ENCODE data around the gene TWF1.

Gene TWF1

DNA sequence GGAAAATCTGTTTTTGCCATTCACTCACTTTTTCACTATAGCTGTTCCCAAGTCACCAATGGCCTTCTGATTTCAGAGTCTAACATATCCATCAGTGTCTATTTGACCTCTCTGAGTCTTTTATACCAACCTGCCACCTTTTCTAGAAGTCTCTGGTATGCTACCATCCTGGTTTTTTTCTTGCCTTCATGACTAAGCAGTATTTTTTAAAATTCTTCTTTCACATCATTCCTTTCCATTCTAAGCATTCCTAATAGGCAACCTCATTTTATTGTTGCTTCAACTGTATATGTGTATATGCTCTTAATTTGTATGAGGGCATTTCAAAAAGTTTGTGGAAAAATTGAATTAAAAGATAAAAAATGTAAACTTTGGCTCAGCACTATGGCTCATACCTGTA, 42.3 kb downstream of the TWF1 start:
- TF ChIP-seq GATA3 (IDR thresholded peaks at IDR 0.05; ENCODE audit: low read depth, low read length) (no peak), GATA2 (IDR thresholded peaks at IDR 0.05; ENCODE audit: low read depth, low read length) (no peak)

DNA sequence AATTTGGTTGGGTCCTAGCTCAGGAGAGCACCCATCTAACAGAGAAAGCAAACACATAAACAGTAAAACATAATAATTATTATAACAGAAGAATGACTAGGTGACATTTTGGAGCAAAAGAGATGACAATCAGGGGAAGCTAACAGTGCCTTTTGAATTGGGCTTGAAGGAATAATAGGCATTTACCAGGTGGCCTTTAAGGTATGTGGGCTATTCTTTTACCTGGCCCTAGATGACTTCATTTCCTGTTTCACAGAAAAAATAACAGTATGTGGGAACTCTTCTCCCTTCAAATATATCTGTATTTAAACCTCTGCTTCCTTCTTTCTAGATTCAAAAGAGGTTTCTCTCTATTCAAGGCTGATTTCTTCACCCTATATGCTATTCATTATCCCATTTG, 43.5 kb downstream of the TWF1 start:
- no peak for TF ChIP-seq GATA2 (IDR thresholded peaks at IDR 0.05; ENCODE audit: low read depth, low read length)
- no peak for TF ChIP-seq GATA3 (IDR thresholded peaks at IDR 0.05; ENCODE audit: low read depth, low read length)

DNA sequence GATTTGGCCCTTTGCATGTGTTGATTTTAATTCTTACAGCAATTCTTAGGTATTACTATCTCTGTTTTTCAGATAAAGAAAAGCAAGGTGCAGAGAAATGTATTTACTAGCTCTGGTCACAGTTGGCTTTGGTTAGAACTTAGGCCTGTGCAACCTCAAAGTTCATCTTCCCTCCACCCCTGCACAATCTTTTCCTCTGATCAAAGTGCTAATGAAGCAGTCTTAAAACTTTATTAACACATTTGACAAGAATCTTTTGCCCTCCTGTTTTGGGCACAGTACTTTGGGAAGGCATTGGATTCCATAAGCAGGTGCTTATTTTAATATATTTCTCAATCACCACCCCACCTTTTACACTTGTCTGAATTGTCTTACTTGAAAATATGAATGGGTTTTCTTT, 44.6 kb downstream of the TWF1 start:
- no peak for TF ChIP-seq GATA3 (IDR thresholded peaks at IDR 0.05; ENCODE audit: low read depth, low read length)

DNA sequence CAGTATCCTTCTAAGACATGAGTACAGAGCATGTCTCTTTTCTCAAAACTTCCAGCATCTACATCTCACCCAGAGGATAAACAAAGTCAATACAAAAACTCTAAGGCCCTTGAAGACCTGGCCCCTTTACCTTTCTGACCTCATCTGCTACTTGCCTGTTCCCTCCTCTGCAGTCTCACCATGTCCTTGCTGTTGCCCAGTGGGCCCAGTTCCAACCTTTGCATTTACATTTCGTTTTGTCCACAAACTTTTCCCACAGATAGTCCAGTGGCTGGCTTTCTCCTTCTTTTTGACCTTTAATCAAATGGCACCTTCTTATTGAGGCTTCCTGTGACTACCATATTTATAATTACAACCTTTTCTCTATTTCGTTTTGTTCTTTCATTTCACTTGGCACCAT, 45.7 kb downstream of the TWF1 start:
- TF ChIP-seq GATA2 (IDR thresholded peaks at IDR 0.05; ENCODE audit: low read depth, low read length) (no peak), GATA3 (IDR thresholded peaks at IDR 0.05; ENCODE audit: low read depth, low read length) (no peak)

DNA sequence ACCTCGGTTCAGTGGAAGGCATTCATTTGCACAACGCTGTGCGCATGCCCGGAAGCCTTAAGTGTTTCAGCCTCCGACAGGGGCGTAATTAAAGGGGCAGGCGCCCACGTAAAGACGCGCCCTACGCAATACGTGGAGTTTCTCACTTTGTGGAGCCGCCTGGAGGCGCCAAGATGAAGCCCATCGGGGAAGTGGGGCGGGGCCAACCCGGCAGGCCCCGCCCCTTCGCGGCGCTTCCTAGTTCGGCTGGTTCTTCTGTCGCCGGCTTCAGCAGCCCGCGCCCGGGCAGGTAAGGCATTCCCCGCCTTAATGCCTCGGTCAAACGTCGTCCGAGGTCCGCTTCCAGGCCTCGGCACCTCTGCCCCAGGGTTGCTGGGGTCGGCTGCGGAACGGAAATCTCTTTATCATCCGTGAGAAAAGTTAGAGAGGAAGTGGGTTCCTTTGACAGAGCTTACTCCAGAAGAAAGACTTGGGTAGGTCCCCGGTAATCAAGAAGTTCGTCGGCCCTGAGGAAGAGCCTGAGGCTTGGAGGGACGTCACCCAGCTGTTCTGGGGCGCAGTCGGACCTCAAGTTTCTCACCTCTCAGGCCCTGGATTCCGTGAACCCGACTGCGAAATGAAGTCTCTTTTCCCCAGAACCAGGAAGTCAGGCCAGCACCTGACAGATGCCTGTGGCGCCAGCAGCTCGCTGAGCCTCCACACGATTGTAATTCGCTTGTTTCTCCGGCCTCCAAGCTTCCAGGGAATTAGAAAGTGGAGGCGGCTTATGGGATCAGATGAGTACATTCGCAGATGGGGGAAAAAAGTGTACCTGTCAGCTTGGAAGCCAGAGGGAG, 47.2 kb downstream of the TWF1 start, which contains the start of the genes IRAK4 and PUS7L:
TSS of gene IRAK4 (plus strand) at position 224 of the 836 bp plus-strand sequence. CDS start 9,161 bp downstream, outside the sequence.
TSS of gene PUS7L (minus strand) at position 63 of the 836 bp plus-strand sequence. CDS start 3,545 bp downstream, outside the sequence.
- TF ChIP-seq GATA2 (IDR thresholded peaks at IDR 0.05; ENCODE audit: low read depth, low read length) (no peak), GATA3 (IDR thresholded peaks at IDR 0.05; ENCODE audit: low read depth, low read length) (no peak)

DNA sequence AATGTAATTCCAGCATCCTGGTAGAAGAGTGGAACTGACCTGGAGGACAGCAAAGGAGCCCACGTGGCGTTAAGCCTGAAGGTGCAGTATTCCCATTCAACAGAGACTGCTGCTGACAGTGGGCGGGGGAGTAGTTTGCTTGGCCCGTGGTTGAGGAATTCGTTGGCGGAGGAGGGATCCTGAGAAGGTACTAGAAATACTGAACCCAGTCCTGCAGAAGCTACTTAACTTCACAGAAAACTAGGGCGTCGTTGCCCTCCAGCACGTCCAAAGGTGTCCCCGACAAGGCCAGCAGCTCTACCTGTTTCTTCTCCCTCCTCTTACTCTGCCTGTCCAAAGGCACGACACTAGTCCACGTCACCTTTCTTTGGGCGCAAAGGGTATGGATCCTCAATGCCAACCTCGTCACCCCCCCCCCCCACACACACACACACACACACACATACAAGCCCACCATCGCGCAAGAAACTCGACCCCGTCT, 47.8 kb downstream of the TWF1 start:
- TF ChIP-seq GATA2 (IDR thresholded peaks at IDR 0.05; ENCODE audit: low read depth, low read length) (no peak), GATA3 (IDR thresholded peaks at IDR 0.05; ENCODE audit: low read depth, low read length) (no peak)

DNA sequence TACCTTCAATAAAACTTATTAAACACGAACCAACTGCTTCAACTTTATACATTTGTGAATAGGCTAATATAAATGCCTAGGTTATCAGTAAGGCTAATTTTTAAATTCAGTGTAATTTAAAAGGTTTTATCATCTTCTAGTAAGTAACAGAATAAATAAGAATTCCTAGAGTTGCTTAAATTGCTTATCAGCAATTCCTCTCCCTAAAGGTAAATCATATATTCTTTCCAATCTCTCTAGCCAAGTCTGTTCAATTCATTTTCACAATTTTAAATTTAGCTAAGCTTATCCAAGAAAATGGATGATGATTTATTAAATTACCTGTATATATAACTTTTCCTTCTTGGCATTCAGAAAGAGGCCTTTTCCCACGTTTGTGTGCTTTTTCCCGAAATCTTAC, 52.1 kb downstream of the TWF1 start:
- TF ChIP-seq GATA2 (IDR thresholded peaks at IDR 0.05; ENCODE audit: low read depth, low read length) = no peak
- no peak for TF ChIP-seq GATA3 (IDR thresholded peaks at IDR 0.05; ENCODE audit: low read depth, low read length)

DNA sequence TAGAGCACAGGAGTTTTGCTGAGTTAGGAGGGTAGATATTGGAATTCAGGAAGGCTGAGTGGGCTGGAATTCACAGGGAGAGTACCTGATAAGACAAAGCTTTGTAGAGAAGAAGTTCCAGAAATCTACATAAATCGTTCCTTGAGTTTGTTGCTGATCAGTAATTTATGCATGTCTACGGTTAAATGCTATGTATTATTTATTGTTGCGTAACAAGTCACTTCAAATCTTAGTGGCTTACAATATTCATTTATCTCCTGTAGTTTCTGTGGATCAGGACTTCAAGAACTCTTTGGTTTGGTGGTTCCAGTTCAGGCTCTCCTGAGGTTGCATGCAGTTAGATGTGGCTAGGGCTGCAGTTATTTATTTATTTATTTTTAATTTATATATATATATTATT, 55.3 kb downstream of the TWF1 start:
- TF ChIP-seq GATA3 (IDR thresholded peaks at IDR 0.05; ENCODE audit: low read depth, low read length) = no peak
- no peak for TF ChIP-seq GATA2 (IDR thresholded peaks at IDR 0.05; ENCODE audit: low read depth, low read length)

DNA sequence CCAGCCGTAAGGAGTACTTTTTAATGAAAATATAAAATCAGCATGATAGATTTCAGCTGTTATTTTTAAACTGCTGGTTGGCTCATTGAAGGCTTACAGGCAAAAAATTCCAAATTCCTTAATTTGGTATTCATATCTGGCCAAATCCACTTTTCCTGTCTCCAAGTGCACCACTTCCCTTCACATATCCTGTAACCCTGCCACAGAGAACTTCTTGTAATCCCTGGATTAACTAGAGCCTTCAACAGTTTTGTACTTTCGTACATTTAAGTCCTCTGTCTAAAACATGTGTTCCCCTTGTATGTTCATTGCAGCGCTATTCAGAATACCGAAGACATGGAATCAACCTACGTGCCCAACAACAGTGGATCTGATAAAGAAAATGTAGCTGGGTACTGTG, 57.1 kb downstream of the TWF1 start:
- TF ChIP-seq GATA3 (IDR thresholded peaks at IDR 0.05; ENCODE audit: low read depth, low read length) (no peak), GATA2 (IDR thresholded peaks at IDR 0.05; ENCODE audit: low read depth, low read length) (no peak)

DNA sequence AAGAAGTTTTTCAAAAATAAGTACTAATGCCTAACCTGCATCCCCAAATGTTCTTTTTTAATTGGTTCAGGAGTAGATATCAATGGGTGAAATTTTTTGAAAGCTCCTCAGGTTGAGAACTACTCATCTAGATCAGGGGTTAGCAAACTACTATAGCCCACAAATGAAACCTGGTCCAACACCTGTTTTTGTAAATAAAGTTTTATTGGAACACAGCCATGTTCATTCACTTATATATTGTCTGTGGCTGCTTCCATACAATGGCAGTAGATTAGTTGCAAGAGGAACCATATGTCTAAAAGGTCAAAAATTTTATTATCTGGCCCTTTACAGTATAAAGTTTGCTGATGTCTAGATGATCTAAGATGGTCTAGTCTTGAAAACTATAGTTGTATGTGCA, 61.3 kb downstream of the TWF1 start:
- TF ChIP-seq GATA2 (IDR thresholded peaks at IDR 0.05; ENCODE audit: low read depth, low read length) = no peak
- TF ChIP-seq GATA3 (IDR thresholded peaks at IDR 0.05; ENCODE audit: low read depth, low read length) = no peak

All from SH-SY5Y (cell line).